Adrenal gland (tissue), 12 donors: ENCODE data around the gene ITIH4. TPM values are rescaled to one million over a fixed set of nuclear protein-coding genes. Genes with fewer than 3 reads are reported as not detected.

Experiments
- DNase-seq, 7 donors: peaks; one replicate each; pipeline ENCODE4 v3.0.0-alpha.2; 2019 to 2020
- H3K27ac ChIP-seq, 5 donors: fragments of 200-600 bp; sonication (generic) in 4 of 5; 1 replicate in 3 of 5; 2 replicates in 2 of 5; pipeline versions ENCODE4 v1.5.1 to v1.8.0; 2016 to 2020; ENCODE audit warnings: mild to moderate bottlenecking in 1 of 5
- H3K27me3 ChIP-seq: fragments of 200-600 bp; 2 replicates; pipeline ENCODE4 v1.8.0; 2021
- H3K36me3 ChIP-seq, 2 donors: fragments of 200-600 bp; replicated peaks in 1 of 2; 1 replicate in 1 of 2; 2 replicates in 1 of 2; pipeline versions ENCODE4 v1.5.1 to v1.8.0; 2018 to 2022
- H3K4me1 ChIP-seq, 2 donors: fragments of 200-600 bp; replicated peaks in 1 of 2; 1 replicate in 1 of 2; 2 replicates in 1 of 2; pipeline versions ENCODE4 v1.5.1 to v1.8.0; 2018 to 2021
- H3K4me3 ChIP-seq, 4 donors: fragments of 200-600 bp; sonication (generic) in 3 of 4; one replicate each; pipeline ENCODE4 v1.5.1; 2016 to 2018
- H3K9me3 ChIP-seq, 3 donors: fragments of 200-600 bp; sonication (generic) in 1 of 3; replicated peaks in 1 of 3; 1 replicate in 2 of 3; 2 replicates in 1 of 3; pipeline versions ENCODE4 v1.5.1 to v1.8.0; 2016 to 2021
- POLR2A ChIP-seq, 2 donors: fragments of 450-650 bp; IDR thresholded peaks; one replicate each; pipeline ENCODE4 v1.6.1; 2017; ENCODE audit warnings: antibody characterized with exemption in 2 of 2, mild to moderate bottlenecking in 2 of 2, moderate library complexity in 1 of 2
- WGBS, 4 donors: extraction: QIAGEN DNeasy Blood & Tissue Kit in 2 of 4; methylation state at CpG; one replicate each; pipeline versions ENCODE4 v1.1.5 to v1.1.7; 2013 to 2017; 5-methylcytosine and 5-hydroxymethylcytosine counted together
- intact Hi-C, 2 donors: fragments of 100-400 bp; cut with DNase I; formaldehyde crosslinking; loops; one replicate each; pipeline versions ENCODE4 v1.14.1 to v1.15.0; 2022 to 2023
- polyA plus RNA-seq, 3 donors: library from polyadenylated mRNA; stranded (reverse); fragments of 200-250 nt in 2 of 3; fragments of 350-450 nt in 1 of 3; fragmentation: Illumina TruSeq in 1 of 3; extraction: RNeasy Lipid Tissue Mini Kit (QIAGEN cat#74804) in 1 of 3; gene quantifications; one replicate each; pipeline ENCODE4 v1.2.3, GENCODE V29; 2013 to 2014
- total RNA-seq, 9 donors: library from RNA; depleted of rRNA in 4 of 9; stranded (reverse); fragments of >200 nt in 4 of 9; fragments of 120-200 nt in 1 of 9; fragmentation: NEBNext Ultra II Directional in 1 of 9; extraction: Animal tissue kit (Norgen Biotek cat#: 25700) in 1 of 9; gene quantifications; one replicate each; pipeline versions ENCODE4 v1.1.0 to v1.2.4, GENCODE V29; 2013 to 2023
- TF ChIP-seq, protein P1 (sequence below), 6 experiments: fragments of 450-650 bp in 4 of 6; fragments of 200-600 bp in 2 of 6; sonication (generic) in 1 of 6; IDR thresholded peaks; 1 replicate in 5 of 6; 2 replicates in 1 of 6; pipeline versions ENCODE4 v1.5.1 to v1.8.0; 2016 to 2021; ENCODE audit warnings: antibody characterized with exemption in 6 of 6, mild to moderate bottlenecking in 2 of 6, moderate library complexity in 1 of 6
- donor health status: healthy with polysubstance abuse.
- donor health status: Bipolar disorder and iron deficiency.
- donor health status: DM: yes; HTN: yes; CAD: no.
- donor health status: DM: no; HTN: no; CAD: no.
- donor health status: DM: no; HTN: no; CAD: no.
- donor health status: DM: yes; HTN: yes; CAD: no.

Gene ITIH4
- total and polyA plus RNA-seq, 12 donors: 6.4 to 221 (median 45.5) TPM

DNA sequence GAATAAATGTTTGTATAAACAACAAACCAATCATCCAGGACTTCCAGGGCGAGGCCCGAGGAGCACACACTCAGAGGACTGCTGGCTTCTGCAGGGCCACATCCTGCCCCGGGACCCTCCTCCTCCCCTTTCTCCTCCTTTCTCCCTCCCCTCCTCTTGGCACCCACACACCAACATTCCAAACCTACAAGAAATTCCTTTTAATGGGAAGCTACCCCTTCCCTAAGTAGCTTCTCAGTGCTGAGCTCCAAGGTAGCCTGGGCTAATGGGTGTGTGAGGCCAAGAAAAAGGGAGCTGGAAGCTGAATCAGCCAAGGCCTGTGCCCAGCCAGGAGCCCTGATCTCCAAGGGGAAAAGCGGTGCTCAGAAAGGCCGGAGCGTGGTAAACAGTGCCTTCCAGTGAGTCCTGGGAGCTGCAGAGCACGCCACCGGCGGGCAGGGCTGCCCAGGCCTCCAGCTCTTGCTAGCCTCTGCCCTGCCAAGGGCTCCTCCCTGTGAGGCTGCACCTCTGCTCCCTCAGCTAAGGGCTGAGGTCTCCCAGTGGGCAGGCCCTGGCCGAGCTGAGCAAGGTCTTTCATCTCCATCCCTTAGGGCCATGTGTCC lies 32.0 kb downstream of the ITIH4 start:
- Histone ChIP-seq H3K4me3 (no peak overlapping the region), H3K27me3 (no peaks in the 10 kb centered on the region), H3K36me3 (no peaks in the 10 kb centered on the region), H3K9me3 (no peaks in the 10 kb centered on the region), H3K4me1 (no peaks in the 10 kb centered on the region), H3K27ac (no peak overlapping the region)
- no peak for TF ChIP-seq POLR2A (IDR thresholded peaks at IDR 0.05)
- TF ChIP-seq, protein P1, sequence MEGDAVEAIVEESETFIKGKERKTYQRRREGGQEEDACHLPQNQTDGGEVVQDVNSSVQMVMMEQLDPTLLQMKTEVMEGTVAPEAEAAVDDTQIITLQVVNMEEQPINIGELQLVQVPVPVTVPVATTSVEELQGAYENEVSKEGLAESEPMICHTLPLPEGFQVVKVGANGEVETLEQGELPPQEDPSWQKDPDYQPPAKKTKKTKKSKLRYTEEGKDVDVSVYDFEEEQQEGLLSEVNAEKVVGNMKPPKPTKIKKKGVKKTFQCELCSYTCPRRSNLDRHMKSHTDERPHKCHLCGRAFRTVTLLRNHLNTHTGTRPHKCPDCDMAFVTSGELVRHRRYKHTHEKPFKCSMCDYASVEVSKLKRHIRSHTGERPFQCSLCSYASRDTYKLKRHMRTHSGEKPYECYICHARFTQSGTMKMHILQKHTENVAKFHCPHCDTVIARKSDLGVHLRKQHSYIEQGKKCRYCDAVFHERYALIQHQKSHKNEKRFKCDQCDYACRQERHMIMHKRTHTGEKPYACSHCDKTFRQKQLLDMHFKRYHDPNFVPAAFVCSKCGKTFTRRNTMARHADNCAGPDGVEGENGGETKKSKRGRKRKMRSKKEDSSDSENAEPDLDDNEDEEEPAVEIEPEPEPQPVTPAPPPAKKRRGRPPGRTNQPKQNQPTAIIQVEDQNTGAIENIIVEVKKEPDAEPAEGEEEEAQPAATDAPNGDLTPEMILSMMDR (IDR thresholded peaks at IDR 0.05): no peak
- DNase-seq: no peak
- intact Hi-C loops: no loop called here
- WGBS, 4 donors: 75 to 87% (median 82%) methylated on average over 7 to 10 of the region's 10 CpGs

DNA sequence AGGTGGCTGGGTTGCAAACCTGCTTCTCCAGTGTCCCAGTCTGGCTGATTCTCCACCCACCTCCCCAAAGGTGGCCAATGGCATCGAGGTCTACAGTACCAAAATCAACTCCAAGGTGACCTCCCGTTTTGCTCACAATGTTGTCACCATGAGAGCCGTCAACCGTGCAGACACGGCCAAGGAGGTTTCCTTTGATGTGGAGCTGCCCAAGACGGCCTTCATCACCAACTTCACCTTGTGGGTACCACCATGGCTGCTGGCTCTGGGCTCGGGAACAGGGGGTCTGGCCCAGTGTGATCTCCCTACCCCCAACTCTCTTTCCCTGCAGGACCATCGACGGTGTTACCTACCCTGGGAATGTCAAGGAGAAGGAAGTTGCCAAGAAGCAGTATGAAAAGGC lies 34.1 kb downstream of the ITIH4 start:
- no peak for DNase-seq
- Histone ChIP-seq H3K27ac (no peak overlapping the region), H3K4me1 (no peaks in the 10 kb centered on the region), H3K9me3 (no peaks in the 10 kb centered on the region), H3K36me3 (no peaks in the 10 kb centered on the region), H3K4me3 (no peak overlapping the region), H3K27me3 (no peaks in the 10 kb centered on the region)
- TF ChIP-seq, protein P1 (IDR thresholded peaks at IDR 0.05): no peak
- no peak for TF ChIP-seq POLR2A (IDR thresholded peaks at IDR 0.05)
- intact Hi-C loops: no loop called here
- 74 to 97% (median 92%) methylated on average over 5 to 9 of the region's 9 CpGs for WGBS, 4 donors

DNA sequence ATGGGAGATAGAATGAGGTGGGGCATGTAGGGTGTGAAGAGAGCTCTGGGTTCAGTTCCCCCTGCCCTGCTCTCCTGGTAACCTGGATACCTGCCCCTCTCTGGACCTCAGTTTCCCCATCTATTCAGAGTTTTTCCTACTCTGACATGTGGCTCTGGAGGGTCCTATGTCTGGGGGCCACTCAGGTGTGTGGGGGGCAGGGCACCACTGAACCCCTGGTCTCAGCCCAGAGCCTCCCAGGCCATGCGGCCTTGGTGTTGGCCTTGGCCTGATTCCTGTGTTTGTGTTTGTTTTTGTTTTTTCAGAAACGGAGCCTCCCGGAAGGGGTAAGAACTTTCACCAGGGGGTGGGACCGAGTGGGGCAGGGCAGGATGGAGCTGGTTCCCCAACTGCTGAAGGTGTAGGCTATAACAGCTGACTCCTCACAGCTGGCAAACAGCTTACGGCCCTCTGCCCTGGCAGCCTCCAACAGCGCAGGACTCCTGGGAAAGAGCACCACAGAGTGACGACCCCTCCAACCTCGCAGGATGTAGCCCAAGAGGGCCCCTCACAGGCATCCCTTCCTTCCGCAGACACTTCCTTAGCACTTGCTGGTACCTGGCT lies 35.1 kb downstream of the ITIH4 start:
- Histone ChIP-seq H3K27me3 (no peaks in the 10 kb centered on the region), H3K4me3 (no peak overlapping the region), H3K36me3 (no peaks in the 10 kb centered on the region), H3K9me3 (no peaks in the 10 kb centered on the region), H3K27ac (peak overlapping the region in 1 of 5 donors; percentile 23), H3K4me1 (no peaks in the 10 kb centered on the region)
- 55 to 61% (median 58%) methylated on average over 7 to 9 of the region's 9 CpGs for WGBS, 4 donors
- no peak for DNase-seq
- no peak for TF ChIP-seq POLR2A (IDR thresholded peaks at IDR 0.05)
- TF ChIP-seq, protein P1 (IDR thresholded peaks at IDR 0.05): no peak
- intact Hi-C loops: no loop called here

DNA sequence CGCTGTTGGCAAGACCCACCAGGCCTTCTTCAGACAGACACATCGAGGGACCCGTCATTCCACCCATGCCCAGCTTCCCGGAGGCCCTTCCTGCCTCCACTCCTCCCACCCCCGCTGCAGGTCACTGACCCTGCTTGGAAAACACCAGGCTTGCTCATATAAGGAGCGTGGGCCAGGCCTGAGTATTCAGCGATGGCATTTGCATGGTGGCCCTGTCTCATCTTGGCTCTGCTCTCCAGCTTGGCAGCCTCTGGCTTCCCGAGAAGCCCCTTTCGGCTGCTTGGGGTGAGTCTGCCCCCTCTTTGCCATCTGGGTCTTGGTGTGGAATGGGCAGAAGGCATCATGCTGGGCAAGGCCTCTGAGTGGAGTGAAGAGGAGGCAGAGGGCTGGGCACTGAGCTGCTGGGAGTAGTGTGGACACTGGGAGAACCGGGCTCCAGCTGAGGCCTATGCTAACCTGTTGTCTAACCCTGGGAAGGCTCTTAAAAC lies 35.8 kb downstream of the ITIH4 start, which contains the start of gene ITIH3:
Gene ITIH3, plus strand, starts transcription at position 185 of the 488 bp plus-strand sequence. Its CDS starts 8 bp downstream, at position 193.
- peak in 2 of 7 donors; percentile 27 to 43 for DNase-seq
- H3K4me1 ChIP-seq: no peaks in the 10 kb centered on the region
- no peak within 1 kb of the TSS for H3K4me3 ChIP-seq
- intact Hi-C loops: no loop called here
- peak within 1 kb of the TSS in 1 of 5 donors; percentile 72 for H3K27ac ChIP-seq
- no peaks in the 10 kb centered on the region for H3K36me3 ChIP-seq
- H3K9me3 ChIP-seq: no peaks in the 10 kb centered on the region
- no peaks in the 10 kb centered on the region for H3K27me3 ChIP-seq
- WGBS, 4 donors: 71 to 77% (median 76%) methylated on average over 6 to 10 of the region's 10 CpGs
- TF ChIP-seq, protein P1 (IDR thresholded peaks at IDR 0.05): no peak
- TF ChIP-seq POLR2A (IDR thresholded peaks at IDR 0.05): no peak
